HG03060 (cell line): ENCODE results near the gene FYCO1.

Experiments used
- ATAC-seq: cut with Tn5 transposase; IDR thresholded peaks from one replicate; pipeline ENCODE4 v1.9.1; 2021; ENCODE audit warnings: low read depth, moderate number of reproducible peaks; ENCODE audit not compliant: unreplicated experiment

FYCO1 gene

GRCh38 chr3:45868650-45869049, 127.0 kb downstream of the FYCO1 start:
- ATAC-seq: no peak

- no peak for ATAC-seq
Observed at GRCh38 chr3:45868213-45868612, 127.4 kb downstream of the FYCO1 start.
